GM19468 (cell line): ENCODE data around the gene CTPS1.

Source experiments
- ATAC-seq: cut with Tn5 transposase; IDR thresholded peaks from one replicate; pipeline ENCODE4 v1.9.1; 2021; ENCODE audit warnings: mild to moderate bottlenecking, moderate library complexity, moderate number of reproducible peaks; ENCODE audit not compliant: unreplicated experiment; ENCODE audit errors: extremely low read depth

CTPS1 gene

GRCh38 chr1:41056907-41057306, 77.4 kb downstream of the CTPS1 start:
- no peak for ATAC-seq
